Smooth muscle cell (in vitro differentiated cells): ENCODE data around the gene STX8. TPM values are rescaled to one million over a fixed set of nuclear protein-coding genes. Genes with fewer than 3 reads are reported as not detected.

Experiments used
- DNase-seq: peaks from one replicate; lab custom pipeline; 2025; ENCODE audit not compliant: unreplicated experiment; lab: John Stamatoyannopoulos, UW
- H2AFZ ChIP-seq: fragments of 200-600 bp; sonication (generic); 2 replicates; pipeline ENCODE4 v1.6.0; 2016; ENCODE audit warnings: antibody characterized with exemption, low read depth, mild to moderate bottlenecking
- H3F3A ChIP-seq: fragments of 200-600 bp; sonication (generic); 2 replicates; pipeline ENCODE4 v1.6.0; 2017; ENCODE audit warnings: antibody characterized with exemption, low read depth
- H3K27ac ChIP-seq: fragments of 200-600 bp; sonication (generic); 2 replicates; pipeline ENCODE4 v1.5.1; 2016; ENCODE audit warnings: low read depth, mild to moderate bottlenecking
- H3K27me3 ChIP-seq: fragments of 200-600 bp; sonication (generic); 2 replicates; pipeline ENCODE4 v1.6.1; 2016; ENCODE audit warnings: low read depth, mild to moderate bottlenecking
- H3K36me3 ChIP-seq: fragments of 200-600 bp; sonication (generic); 2 replicates; pipeline ENCODE4 v1.5.1; 2016; ENCODE audit warnings: low read depth
- H3K4me1 ChIP-seq: fragments of 200-600 bp; sonication (generic); 2 replicates; pipeline ENCODE4 v1.5.1; 2016; ENCODE audit warnings: low read depth
- H3K4me2 ChIP-seq: fragments of 200-600 bp; sonication (generic); 2 replicates; pipeline ENCODE4 v1.6.0; 2016; ENCODE audit warnings: mild to moderate bottlenecking
- H3K4me3 ChIP-seq: fragments of 200-600 bp; sonication (generic); 2 replicates; pipeline ENCODE4 v1.5.1; 2016; ENCODE audit warnings: mild to moderate bottlenecking
- H3K79me2 ChIP-seq: fragments of 200-600 bp; sonication (generic); 2 replicates; pipeline ENCODE4 v1.6.0; 2016; ENCODE audit warnings: low read depth, mild to moderate bottlenecking
- H3K9ac ChIP-seq: fragments of 200-600 bp; sonication (generic); 2 replicates; pipeline ENCODE4 v1.6.0; 2016; ENCODE audit warnings: low read depth
- H3K9me3 ChIP-seq: fragments of 200-600 bp; sonication (generic); replicated peaks from 2 replicates; pipeline ENCODE4 v1.5.1; 2016; ENCODE audit warnings: low read depth
- H4K20me1 ChIP-seq: fragments of 200-600 bp; sonication (generic); 2 replicates; pipeline ENCODE4 v1.6.0; 2016; ENCODE audit warnings: low read depth
- CTCF ChIP-seq: fragments of 200-600 bp; sonication (generic); IDR thresholded peaks from 2 replicates; pipeline ENCODE4 v1.5.1; 2017; ENCODE audit warnings: borderline replicate concordance, mild to moderate bottlenecking, antibody characterized with exemption; ENCODE audit not compliant: insufficient read depth, poor library complexity, severe bottlenecking
- WGBS: methylation state at CpG from one replicate; pipeline ENCODE4 v1.1.7; 2016; ENCODE audit warnings: low lambda C conversion rate; 5-methylcytosine and 5-hydroxymethylcytosine counted together
- polyA plus RNA-seq: library from polyadenylated mRNA; unstranded; fragments of >200 nt; fragmentation: Nextera tagmentation; extraction: Ambion mirVana; gene quantifications from 2 replicates; pipeline ENCODE4 v1.2.1, GENCODE V29; 2016
- total RNA-seq: library from RNA; depleted of rRNA; stranded (reverse); fragments of >200 nt; gene quantifications from 2 replicates; pipeline ENCODE4 v1.2.3, GENCODE V29; 2014

STX8 gene
- total and polyA plus RNA-seq, 2 experiments from 2014 or later, result 63.8 to 88.5 TPM

GRCh38 chr17:9285602-9286427 is 289.8 kb downstream of the STX8 start:
- no peaks in the 10 kb centered on the region for H3K27me3 ChIP-seq
- no peaks in the 10 kb centered on the region for H3K79me2 ChIP-seq
- no peaks in the 10 kb centered on the region for H3K36me3 ChIP-seq
- H3F3A ChIP-seq, result no peaks in the 10 kb centered on the region
- no peak for DNase-seq
- H3K4me3 ChIP-seq, result no peak overlapping the region
- H3K4me2 ChIP-seq, result no peak overlapping the region
- no peaks in the 10 kb centered on the region for H3K4me1 ChIP-seq
- no peak for TF ChIP-seq CTCF
- H3K9ac ChIP-seq, result no peak overlapping the region
- H2AFZ ChIP-seq, result no peak overlapping the region
- no peak overlapping the region for H3K27ac ChIP-seq
- H4K20me1 ChIP-seq, result no peaks in the 10 kb centered on the region
- H3K9me3 ChIP-seq, result no peaks in the 10 kb centered on the region
- 98% methylated on average over 14 of the region's 14 CpGs for WGBS

GRCh38 chr17:9284884-9285283 is 290.7 kb downstream of the STX8 start:
- 61% methylated on average over 4 of the region's 4 CpGs for WGBS
- Histone ChIP-seq H2AFZ (no peak overlapping the region), H4K20me1 (peaks cover 1% of the 10 kb centered on the region), H3K4me3 (no peak overlapping the region), H3K4me2 (no peak overlapping the region), H3K36me3 (no peaks in the 10 kb centered on the region), H3K9me3 (no peaks in the 10 kb centered on the region), H3K4me1 (no peaks in the 10 kb centered on the region), H3K79me2 (no peaks in the 10 kb centered on the region), H3F3A (no peaks in the 10 kb centered on the region), H3K9ac (no peak overlapping the region), H3K27ac (no peak overlapping the region), H3K27me3 (no peaks in the 10 kb centered on the region)
- no peak for TF ChIP-seq CTCF
- no peak for DNase-seq

GRCh38 chr17:9283909-9284308 is 291.7 kb downstream of the STX8 start:
- 88% methylated on average over 2 of the region's 2 CpGs for WGBS
- Histone ChIP-seq H3K27ac (no peak overlapping the region), H2AFZ (no peak overlapping the region), H4K20me1 (peaks cover 3% of the 10 kb centered on the region), H3F3A (no peaks in the 10 kb centered on the region), H3K4me2 (no peak overlapping the region), H3K4me1 (no peaks in the 10 kb centered on the region), H3K9me3 (no peaks in the 10 kb centered on the region), H3K4me3 (no peak overlapping the region), H3K36me3 (no peaks in the 10 kb centered on the region), H3K27me3 (no peaks in the 10 kb centered on the region), H3K79me2 (no peaks in the 10 kb centered on the region), H3K9ac (no peak overlapping the region)
- TF ChIP-seq CTCF, result no peak
- DNase-seq, result no peak

- Histone ChIP-seq H3K4me3 (no peak overlapping the region), H3K27me3 (no peaks in the 10 kb centered on the region), H3K36me3 (no peaks in the 10 kb centered on the region), H3F3A (no peaks in the 10 kb centered on the region), H3K27ac (no peak overlapping the region), H3K4me1 (no peaks in the 10 kb centered on the region), H2AFZ (no peak overlapping the region), H3K79me2 (no peaks in the 10 kb centered on the region), H3K9ac (no peak overlapping the region), H4K20me1 (peaks cover 3% of the 10 kb centered on the region), H3K4me2 (no peak overlapping the region), H3K9me3 (no peaks in the 10 kb centered on the region)
- no peak for TF ChIP-seq CTCF
- 96% methylated on average over 8 of the region's 8 CpGs for WGBS
- DNase-seq, result no peak
Measured at GRCh38 chr17:9279893-9280292, 295.7 kb downstream of the STX8 start.
